Activated naive CD4-positive, alpha-beta T cell treated with anti-CD3 and anti-CD28 coated beads, Interleukin-2, amount 50 U/mL, for 16 hours (primary cell): ENCODE results near the gene USP17L10.
"Not testable (repeated sequence)": the region's sequence is repeated elsewhere in the genome, so short reads cannot be mapped to it uniquely, and the experiment has no call there.

Experiments
- DNase-seq: peaks from one replicate; pipeline ENCODE4 v3.0.0-alpha.2; 2020

USP17L10 gene, protein sequence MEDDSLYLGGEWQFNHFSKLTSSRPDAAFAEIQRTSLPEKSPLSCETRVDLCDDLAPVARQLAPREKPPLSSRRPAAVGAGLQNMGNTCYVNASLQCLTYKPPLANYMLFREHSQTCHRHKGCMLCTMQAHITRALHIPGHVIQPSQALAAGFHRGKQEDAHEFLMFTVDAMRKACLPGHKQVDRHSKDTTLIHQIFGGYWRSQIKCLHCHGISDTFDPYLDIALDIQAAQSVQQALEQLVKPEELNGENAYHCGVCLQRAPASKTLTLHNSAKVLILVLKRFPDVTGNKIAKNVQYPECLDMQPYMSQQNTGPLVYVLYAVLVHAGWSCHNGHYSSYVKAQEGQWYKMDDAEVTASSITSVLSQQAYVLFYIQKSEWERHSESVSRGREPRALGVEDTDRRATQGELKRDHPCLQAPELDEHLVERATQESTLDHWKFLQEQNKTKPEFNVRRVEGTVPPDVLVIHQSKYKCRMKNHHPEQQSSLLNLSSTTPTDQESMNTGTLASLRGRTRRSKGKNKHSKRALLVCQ

DNA sequence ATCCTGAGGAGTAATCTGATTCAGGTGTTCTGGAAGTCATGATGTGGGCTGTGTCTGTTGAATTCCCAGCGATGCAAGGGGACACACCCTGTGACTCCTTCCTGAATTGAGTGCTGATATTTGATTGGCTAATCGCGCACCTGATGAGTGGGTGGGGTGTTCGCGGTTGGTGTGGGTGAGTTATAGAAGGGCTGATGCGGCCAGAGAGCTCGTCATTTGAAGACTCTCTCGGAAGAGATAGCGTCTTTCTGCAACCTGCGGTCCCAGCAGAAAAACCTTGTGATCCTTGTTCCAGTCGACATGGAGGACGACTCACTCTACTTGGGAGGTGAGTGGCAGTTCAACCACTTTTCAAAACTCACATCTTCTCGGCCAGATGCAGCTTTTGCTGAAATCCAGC lies at the start of gene USP17L10:
TSS of gene USP17L10 (plus strand) at position 301 of the 400 bp plus-strand sequence. CDS start at position 301, 0 bp downstream.
- not testable (repeated sequence) for DNase-seq

- not testable (repeated sequence) for DNase-seq
These were observed 44.5 kb upstream of the USP17L10 start for GRCh38 chr4:9165990-9166389.

GRCh38 chr4:9169791-9170459 lies 40.5 kb upstream of the USP17L10 start, which contains the start of gene FAM90A26:
FAM90A26 (plus strand) TSS chr4:9170409; CDS start chr4:9173173, 2,764 bp downstream.
- DNase-seq = not testable (repeated sequence)

DNA sequence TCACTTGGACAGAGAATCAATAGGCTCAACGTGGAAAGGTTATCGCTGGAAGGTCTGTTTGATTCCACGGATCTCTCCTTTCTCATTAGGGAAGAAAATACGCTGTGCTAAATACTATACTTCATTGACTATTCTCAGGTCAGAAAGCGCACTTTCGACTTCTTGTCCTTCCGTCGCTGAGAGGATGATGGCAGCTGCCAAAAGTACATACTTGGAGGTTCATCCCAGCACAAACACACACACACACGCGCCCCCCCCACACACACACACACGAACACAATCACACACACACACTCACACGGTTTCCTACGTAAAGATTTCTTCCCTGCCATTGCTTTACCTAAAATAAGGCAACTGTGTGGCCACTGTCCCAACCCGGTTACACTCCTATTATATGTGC lies 4.2 kb downstream of the USP17L10 start:
- not testable (repeated sequence) for DNase-seq

DNA sequence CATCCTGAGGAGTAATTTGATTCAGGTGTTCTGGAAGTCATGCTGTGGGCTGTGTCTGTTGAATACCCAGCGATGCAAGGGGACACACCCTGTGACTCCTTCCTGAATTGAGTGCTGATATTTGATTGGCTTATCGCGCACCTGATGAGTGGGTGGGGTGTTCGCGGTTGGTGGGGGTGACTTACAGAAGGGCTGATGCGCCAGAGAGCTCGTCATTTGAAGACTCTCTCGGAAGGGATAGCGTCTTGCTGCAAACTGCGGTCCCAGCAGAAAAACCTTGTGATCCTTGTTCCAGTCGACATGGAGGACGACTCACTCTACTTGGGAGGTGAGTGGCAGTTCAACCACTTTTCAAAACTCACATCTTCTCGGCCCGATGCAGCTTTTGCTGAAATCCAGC lies 4.6 kb downstream of the USP17L10 start, which contains the start of gene USP17L11:
TSS of gene USP17L11 (plus strand) at position 301 of the 400 bp plus-strand sequence. CDS start at position 301, 0 bp downstream.
- DNase-seq = not testable (repeated sequence)

DNA sequence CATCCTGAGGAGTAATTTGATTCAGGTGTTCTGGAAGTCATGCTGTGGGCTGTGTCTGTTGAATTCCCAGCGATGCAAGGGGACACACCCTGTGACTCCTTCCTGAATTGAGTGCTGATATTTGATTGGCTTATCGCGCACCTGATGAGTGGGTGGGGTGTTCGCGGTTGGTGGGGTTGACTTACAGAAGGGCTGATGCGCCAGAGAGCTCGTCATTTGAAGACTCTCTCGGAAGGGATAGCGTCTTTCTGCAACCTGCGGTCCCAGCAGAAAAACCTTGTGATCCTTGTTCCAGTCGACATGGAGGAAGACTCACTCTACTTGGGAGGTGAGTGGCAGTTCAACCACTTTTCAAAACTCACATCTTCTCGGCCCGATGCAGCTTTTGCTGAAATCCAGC lies 9.4 kb downstream of the USP17L10 start, which contains the start of gene USP17L12:
TSS of gene USP17L12 (plus strand) at position 301 of the 400 bp plus-strand sequence. CDS start at position 301, 0 bp downstream.
- not testable (repeated sequence) for DNase-seq

DNA sequence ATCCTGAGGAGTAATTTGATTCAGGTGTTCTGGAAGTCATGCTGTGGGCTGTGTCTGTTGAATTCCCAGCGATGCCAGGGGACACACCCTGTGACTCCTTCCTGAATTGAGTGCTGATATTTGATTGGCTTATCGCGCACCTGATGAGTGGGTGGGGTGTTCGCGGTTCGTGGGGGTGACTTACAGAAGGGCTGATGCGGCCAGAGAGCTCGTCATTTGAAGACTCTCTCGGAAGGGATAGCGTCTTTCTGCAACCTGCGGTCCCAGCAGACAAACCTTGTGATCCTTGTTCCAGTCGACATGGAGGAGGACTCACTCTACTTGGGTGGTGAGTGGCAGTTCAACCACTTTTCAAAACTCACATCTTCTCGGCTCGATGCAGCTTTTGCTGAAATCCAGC lies 14.1 kb downstream of the USP17L10 start, which contains the start of gene USP17L13:
TSS of gene USP17L13 (plus strand) at position 301 of the 400 bp plus-strand sequence. CDS start at position 301, 0 bp downstream.
- DNase-seq = not testable (repeated sequence)

- not testable (repeated sequence) for DNase-seq
These were observed 19.8 kb downstream of the USP17L10 start for GRCh38 chr4:9230249-9230648.

- DNase-seq = not testable (repeated sequence)
These were observed 23.6 kb downstream of the USP17L10 start, which contains the start of gene USP17L15 for GRCh38 chr4:9234085-9234484. USP17L15 (plus strand) TSS chr4:9234385; CDS start chr4:9234385, 0 bp downstream.

DNA sequence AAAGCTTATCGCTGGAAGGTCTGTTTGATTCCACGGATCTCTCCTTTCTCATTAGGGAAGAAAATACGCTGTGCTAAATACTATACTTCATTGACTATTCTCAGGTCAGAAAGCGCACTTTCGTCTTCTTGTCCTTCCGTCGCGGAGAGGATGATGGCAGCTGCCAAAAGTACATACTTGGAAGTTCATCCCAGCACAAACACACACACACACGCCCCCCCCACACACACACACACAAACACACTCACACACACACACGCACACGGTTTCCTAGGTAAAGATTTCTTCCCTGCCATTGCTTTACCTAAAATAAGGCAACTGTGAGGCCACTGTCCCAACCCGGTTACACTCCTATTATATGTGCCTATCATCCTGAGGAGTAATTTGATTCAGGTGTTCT lies 28.0 kb downstream of the USP17L10 start:
- not testable (repeated sequence) for DNase-seq

GRCh38 chr4:9243579-9243978 lies 33.1 kb downstream of the USP17L10 start, which contains the start of gene USP17L17:
USP17L17 (plus strand) TSS chr4:9243879; CDS start chr4:9243879, 0 bp downstream.
- DNase-seq = not testable (repeated sequence)

- not testable (repeated sequence) for DNase-seq
These were observed 37.7 kb downstream of the USP17L10 start, which contains the start of gene USP17L18 for GRCh38 chr4:9247953-9248680. USP17L18 (plus strand) TSS chr4:9248630; CDS start chr4:9248630, 0 bp downstream.

DNA sequence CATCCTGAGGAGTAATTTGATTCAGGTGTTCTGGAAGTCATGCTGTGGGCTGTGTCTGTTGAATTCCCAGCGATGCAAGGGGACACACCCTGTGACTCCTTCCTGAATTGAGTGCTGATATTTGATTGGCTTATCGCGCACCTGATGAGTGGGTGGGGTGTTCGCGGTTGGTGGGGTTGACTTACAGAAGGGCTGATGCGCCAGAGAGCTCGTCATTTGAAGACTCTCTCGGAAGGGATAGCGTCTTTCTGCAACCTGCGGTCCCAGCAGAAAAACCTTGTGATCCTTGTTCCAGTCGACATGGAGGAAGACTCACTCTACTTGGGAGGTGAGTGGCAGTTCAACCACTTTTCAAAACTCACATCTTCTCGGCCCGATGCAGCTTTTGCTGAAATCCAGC lies 42.6 kb downstream of the USP17L10 start, which contains the start of gene USP17L19:
TSS of gene USP17L19 (plus strand) at position 301 of the 400 bp plus-strand sequence. CDS start at position 301, 0 bp downstream.
- DNase-seq = not testable (repeated sequence)

DNA sequence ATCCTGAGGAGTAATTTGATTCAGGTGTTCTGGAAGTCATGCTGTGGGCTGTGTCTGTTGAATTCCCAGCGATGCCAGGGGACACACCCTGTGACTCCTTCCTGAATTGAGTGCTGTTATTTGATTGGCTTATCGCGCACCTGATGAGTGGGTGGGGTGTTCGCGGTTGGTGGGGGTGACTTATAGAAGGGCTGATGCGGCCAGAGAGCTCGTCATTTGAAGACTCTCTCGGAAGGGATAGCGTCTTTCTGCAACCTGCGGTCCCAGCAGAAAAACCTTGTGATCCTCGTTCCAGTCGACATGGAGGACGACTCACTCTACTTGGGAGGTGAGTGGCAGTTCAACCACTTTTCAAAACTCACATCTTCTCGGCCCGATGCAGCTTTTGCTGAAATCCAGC lies 47.4 kb downstream of the USP17L10 start, which contains the start of gene USP17L20:
TSS of gene USP17L20 (plus strand) at position 301 of the 400 bp plus-strand sequence. CDS start at position 301, 0 bp downstream.
- not testable (repeated sequence) for DNase-seq
